H1 (cell line): ENCODE data around the gene ATOH8.

Experiments used
- BCL11A ChIP-seq, 2 experiments: IDR thresholded peaks; one replicate each; pipeline ENCODE4 v1.6.1; 2011; ENCODE audit warnings: low read depth in 2 of 2, low read length in 2 of 2, mild to moderate bottlenecking in 2 of 2
- CHD7 ChIP-seq: fragments of 300-600 bp; sonication (generic); IDR thresholded peaks from 2 replicates; pipeline ENCODE4 v1.7.1; 2012; ENCODE audit warnings: low read length, moderate library complexity, mild to moderate bottlenecking, inconsistent platforms; ENCODE audit not compliant: insufficient replicate concordance
- CREB1 ChIP-seq: IDR thresholded peaks from 2 replicates; pipeline ENCODE4 v1.6.1; 2012; ENCODE audit warnings: inconsistent platforms
- CTCF ChIP-seq, 3 experiments: IDR thresholded peaks; 1 replicate in 2 of 3; 2 replicates in 1 of 3; pipeline versions ENCODE4 v1.5.1 to v1.6.1; 2011; ENCODE audit warnings: low read length in 3 of 3, mild to moderate bottlenecking in 3 of 3, inconsistent platforms in 2 of 3, low read depth in 1 of 3, moderate library complexity in 1 of 3; ENCODE audit not compliant: insufficient read depth in 1 of 3; ENCODE audit errors: control extremely low read depth in 1 of 3
- EP300 ChIP-seq, 2 experiments: IDR thresholded peaks; 1 replicate in 1 of 2; 2 replicates in 1 of 2; pipeline ENCODE4 v1.6.1; 2011 to 2012; ENCODE audit warnings: low read depth in 2 of 2, low read length in 2 of 2, mild to moderate bottlenecking in 2 of 2, borderline replicate concordance in 1 of 2, inconsistent platforms in 1 of 2, moderate library complexity in 1 of 2
- EZH2 ChIP-seq: fragments of 200-600 bp; sonication (generic); IDR thresholded peaks from 2 replicates; pipeline ENCODE4 v1.7.1; 2012; ENCODE audit warnings: low read depth, mild to moderate bottlenecking, moderate library complexity, low read length, inconsistent platforms; ENCODE audit not compliant: severe bottlenecking
- GABPA ChIP-seq: IDR thresholded peaks from 2 replicates; pipeline ENCODE4 v1.6.1; 2011; ENCODE audit warnings: mild to moderate bottlenecking, low read length, moderate library complexity, borderline replicate concordance; ENCODE audit not compliant: insufficient read depth
- HDAC6 ChIP-seq: IDR thresholded peaks from one replicate; pipeline ENCODE4 v1.7.1; 2012; ENCODE audit warnings: low read depth, mild to moderate bottlenecking, inconsistent platforms, low read length, moderate library complexity
- JUN ChIP-seq: IDR thresholded peaks from 2 replicates; pipeline ENCODE4 v1.6.1; 2011; ENCODE audit warnings: low read depth, mild to moderate bottlenecking, improper control_type of control experiment, low read length
- JUND ChIP-seq: IDR thresholded peaks from 2 replicates; pipeline ENCODE4 v1.6.1; 2011; ENCODE audit warnings: mild to moderate bottlenecking, improper control_type of control experiment, low read length
- NRF1 ChIP-seq: IDR thresholded peaks from 2 replicates; pipeline ENCODE4 v1.6.1; 2011; ENCODE audit warnings: mild to moderate bottlenecking, low read depth, low read length, improper control_type of control experiment
- RFX5 ChIP-seq: IDR thresholded peaks from 2 replicates; pipeline ENCODE4 v1.6.1; 2011; ENCODE audit warnings: low read depth, low read length, improper control_type of control experiment, borderline replicate concordance
- TAF1 ChIP-seq: IDR thresholded peaks from 2 replicates; pipeline ENCODE4 v1.6.1; 2011; ENCODE audit warnings: mild to moderate bottlenecking, low read depth, low read length
- TEAD4 ChIP-seq: IDR thresholded peaks from 2 replicates; pipeline ENCODE4 v1.6.1; 2012; ENCODE audit warnings: low read depth, low read length, inconsistent platforms, mixed read lengths

- TF ChIP-seq CTCF (IDR thresholded peaks at IDR 0.05; ENCODE audit: control extremely low read depth in 1 of 3, insufficient read depth in 1 of 3, low read depth in 1 of 3, low read length in 3 of 3): no peak
- no peak for TF ChIP-seq CHD7
- TF ChIP-seq EZH2: no peak
- no peak for TF ChIP-seq TAF1
- TF ChIP-seq JUND: no peak
- TF ChIP-seq CREB1: no peak
- TF ChIP-seq NRF1: no peak
- TF ChIP-seq HDAC6: no peak
- TF ChIP-seq TEAD4: no peak
- no peak for TF ChIP-seq JUN
- no peak for TF ChIP-seq GABPA
- TF ChIP-seq EP300 (IDR thresholded peaks at IDR 0.05; ENCODE audit: borderline replicate concordance in 1 of 2, low read depth in 2 of 2, low read length in 2 of 2): no peak
- no peak for TF ChIP-seq BCL11A (IDR thresholded peaks at IDR 0.05; ENCODE audit: low read depth in 2 of 2, low read length in 2 of 2)
- TF ChIP-seq RFX5: no peak
Measured at GRCh38 chr2:85791704-85792565, 38.1 kb downstream of the ATOH8 start.
